GM18909 (cell line): ENCODE results near the gene PAX7.

Experiments used
- ATAC-seq: cut with Tn5 transposase; IDR thresholded peaks from one replicate; pipeline ENCODE4 v1.9.1; 2021; ENCODE audit warnings: mild to moderate bottlenecking; ENCODE audit not compliant: unreplicated experiment, poor library complexity

Gene PAX7

DNA sequence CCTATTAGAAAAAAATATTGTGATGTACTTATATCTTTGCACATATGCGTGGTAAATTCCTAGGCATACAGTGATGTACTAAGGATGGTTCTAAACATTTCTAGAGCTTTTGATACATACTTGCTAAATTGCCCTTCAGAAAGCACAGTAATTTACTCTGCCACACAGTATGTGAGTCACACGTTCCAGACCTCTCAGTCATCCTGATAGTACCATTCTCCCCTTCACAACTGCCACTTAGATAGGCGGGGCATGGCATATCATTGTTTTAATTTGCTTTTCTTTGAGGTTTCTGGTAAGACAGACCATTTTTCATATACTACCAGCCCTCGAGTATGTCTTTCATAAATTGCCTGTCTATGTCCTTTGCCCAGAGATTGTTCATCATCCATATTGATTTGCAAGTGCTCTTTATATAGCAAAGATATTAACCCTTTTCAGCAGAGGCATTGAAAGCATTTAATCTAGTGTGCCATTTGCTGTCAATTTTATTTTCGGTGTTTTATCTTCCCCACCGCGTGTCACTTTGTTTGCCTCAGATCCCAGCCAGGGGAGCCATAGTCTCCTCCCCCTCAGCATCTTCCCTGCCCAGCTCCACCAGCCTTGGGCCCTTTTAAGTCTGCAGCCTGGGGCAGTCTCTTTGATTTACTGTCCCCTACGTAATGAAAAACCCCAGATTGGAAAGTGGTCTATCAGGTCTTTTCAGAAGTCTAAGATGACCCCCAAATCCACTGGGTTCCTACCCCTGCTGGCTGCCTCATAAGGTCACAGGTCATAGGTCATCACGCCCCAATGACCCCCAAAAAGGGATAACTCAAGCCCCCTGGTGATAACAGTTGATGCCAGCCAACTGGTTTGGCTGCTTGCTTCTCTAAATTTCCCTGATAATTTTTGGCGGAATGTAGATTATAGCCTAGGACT is 11.8 kb upstream of the PAX7 start:
- no peak for ATAC-seq

DNA sequence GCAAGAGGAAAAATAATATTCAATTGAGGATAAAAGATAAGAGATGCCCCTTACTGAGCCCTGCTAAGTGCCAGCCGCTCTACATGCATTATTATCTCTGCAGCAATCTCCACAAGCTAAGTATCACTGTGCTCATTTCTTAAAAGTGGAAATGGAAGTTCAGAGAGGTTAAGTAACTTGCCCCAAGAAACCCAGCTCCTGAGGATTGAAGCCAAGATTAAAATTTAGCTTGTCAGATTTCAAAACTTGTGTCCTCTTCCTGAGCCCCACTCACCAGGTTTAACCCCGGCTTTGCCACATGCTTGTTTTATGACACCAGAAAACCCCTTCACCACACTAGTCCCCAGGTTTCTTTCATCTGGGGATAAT is 11.2 kb upstream of the PAX7 start:
- ATAC-seq: no peak

DNA sequence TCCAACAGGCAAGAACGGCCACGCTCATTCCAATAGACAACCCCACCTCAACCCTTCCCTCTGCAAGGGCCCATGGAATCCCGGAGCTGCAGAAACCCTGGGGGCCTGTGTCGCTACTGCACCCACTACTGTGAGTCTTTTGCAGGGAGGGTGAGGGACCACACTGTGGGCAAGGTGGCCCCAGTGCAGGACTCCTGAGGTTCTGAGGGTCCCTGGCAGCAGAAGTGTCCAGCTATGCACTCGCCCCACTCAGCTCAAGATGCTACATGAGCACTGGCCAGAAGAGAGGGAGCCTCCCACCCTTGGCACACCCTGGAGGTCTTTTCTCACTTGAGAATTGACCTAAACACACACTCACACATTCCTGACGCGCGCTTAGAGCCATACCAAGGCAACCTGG is 2.1 kb upstream of the PAX7 start:
- ATAC-seq: no peak

DNA sequence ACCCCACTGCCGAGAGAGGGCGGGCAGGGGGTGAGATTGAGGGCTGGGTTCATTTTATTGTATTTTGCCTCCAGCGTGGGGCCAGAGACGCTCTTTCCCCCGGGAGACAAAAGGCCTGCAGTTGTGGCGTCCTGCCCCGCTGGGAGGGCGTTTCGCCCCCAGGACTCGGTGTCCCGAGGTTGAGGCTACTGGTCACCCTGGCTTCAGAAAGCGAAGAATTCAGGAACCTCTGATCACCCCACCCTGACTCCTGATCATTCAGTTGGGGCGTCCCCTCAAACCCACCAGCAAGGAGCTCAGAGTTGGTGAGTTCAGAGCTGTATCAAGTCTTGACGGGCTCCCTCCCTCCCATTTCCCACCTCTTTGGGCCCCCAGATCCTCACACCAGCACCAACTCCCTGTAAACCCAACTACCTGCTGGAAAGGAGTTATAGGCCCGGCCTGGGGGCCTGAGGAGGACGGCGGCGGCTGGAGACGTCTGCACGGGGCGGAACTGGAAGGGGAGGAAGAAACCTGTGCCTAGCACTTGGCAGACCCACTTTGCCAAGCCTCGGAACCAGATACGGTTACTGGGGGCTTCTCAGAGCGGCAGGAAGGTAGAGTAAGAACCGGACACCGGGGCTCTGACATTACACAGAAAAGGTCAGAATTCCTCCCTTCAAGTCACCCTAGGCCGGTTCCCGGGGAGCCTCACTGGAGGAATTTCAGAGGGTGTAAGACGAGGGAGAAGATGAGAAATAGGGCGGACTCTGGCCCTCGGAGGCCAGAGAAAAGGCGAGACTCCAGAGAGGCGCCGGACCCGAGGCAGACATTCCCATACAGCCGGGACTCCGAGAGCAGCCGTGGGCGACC is 761 bp upstream of the PAX7 start:
- no peak for ATAC-seq

DNA sequence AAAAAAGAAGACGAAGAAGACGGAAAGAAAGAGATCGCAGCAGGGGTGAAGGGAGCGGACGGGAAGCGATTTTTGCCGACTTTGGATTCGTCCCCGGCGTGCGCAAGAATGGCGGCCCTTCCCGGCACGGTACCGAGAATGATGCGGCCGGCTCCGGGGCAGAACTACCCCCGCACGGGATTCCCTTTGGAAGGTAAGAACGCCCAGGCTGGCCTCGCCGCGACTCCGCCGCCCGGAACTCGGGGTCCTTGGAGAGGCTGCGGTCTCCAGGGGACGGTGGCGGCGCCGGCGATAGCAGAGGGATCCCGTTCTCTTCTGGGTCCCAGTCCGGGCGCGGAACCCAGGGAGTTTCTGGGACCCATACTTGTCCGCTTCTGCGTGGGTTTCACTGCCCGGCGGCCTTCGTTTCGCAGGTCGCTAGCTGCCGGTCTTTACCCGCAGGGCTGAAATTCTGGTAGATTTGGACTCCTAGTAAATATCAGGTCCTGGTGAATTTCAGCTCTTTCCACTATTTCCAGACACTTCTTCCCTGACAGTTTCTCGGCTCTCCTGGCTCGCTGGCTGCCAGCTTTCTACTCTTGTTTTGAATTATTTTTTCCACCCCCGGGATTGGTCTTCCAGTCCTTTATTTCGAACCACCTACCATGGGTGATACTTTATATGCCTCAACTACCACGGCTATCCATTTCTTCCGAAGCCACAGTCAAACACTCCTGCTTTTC is 1.0 kb downstream of the PAX7 start:
- no peak for ATAC-seq

DNA sequence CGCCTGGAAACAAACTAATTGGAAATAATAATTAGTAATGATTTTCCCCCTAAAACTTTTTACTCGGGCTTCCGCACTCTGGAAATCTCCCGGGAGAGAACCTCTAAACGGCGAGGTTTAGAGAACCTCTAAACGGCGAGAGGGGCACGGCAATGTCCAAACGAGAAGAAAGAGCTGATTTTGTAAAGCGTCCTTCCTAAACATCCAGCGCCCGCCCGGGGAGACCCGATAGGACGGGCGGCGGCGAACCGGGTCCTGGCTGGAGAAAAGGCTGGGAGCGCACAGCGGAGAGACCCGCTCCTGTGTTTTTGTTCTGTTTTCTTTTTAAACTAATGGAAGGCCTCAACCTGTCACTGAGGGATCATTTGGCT is 1.6 kb downstream of the PAX7 start:
- ATAC-seq: no peak

DNA sequence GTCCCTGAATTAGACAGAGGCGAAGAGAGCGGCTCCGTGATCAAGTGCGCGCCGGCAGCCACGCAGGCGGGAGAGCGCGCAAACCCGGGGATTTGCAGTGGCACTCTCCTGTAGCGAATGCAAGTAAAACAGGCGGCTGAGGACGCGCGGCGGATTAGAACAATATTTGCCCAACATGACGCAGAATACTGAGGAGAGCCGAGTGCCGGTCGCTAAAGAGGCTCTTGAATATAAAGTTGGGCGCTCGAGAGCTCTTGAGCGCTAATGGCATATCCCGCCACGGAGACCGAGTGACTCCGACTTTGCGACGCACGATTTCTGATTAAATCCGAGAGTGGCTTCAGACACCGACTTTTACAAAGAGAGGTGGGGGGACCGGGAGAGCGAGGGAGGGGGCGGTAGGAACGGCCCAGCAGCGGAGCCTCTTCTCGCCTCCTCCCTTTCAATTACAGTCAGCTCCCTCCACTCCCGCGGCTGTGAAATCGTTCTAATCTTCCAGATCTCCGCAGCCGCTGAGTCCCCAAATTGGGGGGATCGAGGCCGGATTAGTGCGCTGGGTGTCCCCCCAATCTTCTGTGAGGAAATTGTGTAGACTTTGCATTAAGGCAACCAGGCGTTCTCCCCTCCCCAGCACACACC is 2.3 kb downstream of the PAX7 start:
- ATAC-seq: no peak

DNA sequence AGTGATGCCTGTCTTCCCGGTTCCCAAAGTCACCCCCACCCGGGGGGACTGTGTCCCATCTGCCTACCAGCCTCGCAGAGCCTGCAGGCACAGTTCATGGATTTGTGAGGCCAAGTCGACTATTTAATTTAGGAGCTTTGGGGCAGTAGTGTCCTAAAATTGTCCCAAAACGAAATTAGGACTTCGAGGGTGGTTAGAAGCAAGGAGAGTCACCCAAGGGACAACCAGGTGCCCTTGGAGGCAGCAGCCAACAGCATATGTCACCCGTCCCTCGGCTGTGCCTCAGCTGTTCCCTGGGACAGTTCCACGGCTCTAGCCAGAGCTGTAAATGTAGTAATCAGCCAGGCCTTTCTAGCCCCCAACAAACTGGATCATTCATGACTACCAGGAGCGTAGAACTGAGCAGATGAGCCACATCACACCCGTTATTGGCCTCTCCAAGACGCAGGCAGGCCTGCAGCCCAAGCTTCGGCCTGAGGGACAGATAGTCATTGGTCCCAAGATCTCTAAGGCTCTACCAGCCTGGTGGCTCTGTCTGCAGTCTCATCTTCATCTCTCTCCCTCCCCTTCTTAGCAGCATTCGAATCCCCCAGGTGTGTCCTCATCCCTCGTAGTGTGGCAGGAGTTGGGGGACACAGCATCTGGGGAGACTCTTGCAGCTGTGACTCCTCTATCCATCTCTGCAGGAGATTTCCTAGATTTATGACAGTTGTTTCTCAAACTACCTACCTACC is 2.9 kb downstream of the PAX7 start:
- ATAC-seq: no peak

DNA sequence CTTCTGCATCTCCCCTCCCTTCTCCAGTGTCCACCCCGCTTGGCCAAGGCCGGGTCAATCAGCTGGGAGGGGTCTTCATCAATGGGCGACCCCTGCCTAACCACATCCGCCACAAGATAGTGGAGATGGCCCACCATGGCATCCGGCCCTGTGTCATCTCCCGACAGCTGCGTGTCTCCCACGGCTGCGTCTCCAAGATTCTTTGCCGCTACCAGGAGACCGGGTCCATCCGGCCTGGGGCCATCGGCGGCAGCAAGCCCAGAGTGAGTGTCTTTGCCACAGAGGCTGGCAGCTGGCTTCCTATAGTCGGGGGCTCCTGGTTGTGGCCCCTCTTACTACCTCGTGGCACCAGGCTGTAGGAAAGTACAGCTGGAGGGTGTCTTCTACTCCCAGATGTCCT is 3.6 kb downstream of the PAX7 start:
- no peak for ATAC-seq

DNA sequence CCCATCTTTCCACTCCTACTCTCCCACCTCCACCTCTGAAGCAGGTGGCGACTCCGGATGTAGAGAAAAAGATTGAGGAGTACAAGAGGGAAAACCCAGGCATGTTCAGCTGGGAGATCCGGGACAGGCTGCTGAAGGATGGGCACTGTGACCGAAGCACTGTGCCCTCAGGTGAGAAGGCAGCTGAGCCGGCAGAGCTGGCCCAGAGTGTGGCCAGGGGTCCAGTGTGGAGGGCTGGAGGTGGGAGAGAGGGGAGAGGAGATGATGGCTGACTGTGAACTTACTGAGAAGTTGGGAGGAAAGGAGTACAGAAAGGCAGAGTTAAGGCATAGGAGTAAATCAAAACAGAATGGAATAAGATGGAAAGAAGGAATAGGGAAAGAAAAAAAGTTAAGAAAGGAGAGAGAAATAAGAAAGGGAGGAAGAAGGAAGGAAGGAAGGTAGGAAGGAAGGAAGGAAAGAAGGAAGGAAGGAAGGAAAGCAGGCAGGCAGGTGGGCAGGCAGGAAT is 4.5 kb downstream of the PAX7 start:
- ATAC-seq: no peak

DNA sequence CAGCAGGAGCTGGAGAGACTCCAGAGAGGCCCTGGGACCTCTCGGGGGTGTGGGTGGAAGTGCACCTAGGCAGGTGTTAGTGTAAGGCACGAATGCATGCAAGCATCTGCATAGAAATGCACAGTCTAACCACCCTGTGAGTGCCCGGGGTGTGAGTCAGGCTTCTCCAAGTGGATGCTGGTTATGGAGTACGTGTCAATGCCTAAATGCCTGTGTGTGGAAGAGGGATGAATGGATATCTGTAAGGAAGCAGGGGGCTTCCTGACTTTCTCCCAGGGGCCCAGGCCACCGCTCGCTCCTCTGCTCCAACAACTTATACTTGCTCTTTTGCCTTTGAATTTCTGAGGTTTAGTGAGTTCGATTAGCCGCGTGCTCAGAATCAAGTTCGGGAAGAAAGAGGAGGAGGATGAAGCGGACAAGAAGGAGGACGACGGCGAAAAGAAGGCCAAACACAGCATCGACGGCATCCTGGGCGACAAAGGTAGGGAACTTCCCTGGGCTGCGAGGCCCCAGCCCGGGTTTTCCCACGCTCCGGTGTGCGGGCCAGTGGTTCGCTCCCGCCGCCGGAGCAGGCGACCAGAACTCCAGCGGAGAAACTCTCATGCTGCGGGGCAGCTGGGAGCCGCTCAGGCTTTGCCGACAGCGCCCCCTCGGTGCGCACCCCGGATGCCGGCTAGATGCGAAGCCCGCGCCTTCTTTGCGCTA is 5.4 kb downstream of the PAX7 start:
- ATAC-seq: no peak

DNA sequence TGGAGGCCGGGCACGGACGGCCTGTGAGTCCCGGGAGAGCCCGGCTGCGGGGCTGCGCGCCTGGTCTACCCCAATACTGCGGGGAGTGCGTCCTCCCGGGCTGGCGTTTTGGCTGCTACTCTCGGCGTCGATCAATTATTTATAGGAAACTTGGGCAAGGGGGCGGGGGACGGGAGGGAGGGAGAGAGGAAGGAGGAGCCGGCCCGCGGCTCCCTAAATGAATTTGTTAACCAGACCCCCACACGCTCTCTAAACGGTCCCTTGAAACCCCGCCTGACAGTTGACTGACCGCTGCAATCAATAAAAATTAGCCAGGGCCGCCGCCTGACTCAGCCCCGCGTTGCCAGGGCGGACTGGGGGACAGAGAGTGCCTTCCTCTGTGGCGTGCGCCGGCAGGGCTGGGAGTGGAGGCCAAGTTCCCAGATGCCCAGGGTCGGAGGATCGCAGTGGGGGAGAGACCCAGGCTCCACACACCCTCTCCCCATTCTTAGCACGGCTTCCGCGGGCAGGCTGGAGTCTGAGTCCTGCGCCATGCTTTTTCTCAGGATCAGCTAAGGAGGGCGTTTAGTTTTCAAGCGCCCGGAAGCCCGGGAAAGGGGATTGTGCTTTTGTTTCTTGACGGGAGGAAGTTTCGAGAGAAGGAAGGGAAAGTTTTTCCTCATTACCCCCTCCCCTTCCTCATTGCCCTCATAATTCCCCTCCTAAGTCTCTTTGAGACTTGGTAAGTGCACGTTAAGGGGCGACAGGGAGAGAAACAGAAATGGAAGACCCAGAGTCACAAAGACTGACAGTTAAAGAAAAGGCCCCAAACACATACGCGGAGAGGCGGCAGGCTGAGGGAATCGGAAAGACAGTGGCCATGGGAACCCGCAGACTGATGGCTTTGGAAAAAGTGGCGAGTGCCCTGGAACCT is 6.2 kb downstream of the PAX7 start:
- no peak for ATAC-seq

DNA sequence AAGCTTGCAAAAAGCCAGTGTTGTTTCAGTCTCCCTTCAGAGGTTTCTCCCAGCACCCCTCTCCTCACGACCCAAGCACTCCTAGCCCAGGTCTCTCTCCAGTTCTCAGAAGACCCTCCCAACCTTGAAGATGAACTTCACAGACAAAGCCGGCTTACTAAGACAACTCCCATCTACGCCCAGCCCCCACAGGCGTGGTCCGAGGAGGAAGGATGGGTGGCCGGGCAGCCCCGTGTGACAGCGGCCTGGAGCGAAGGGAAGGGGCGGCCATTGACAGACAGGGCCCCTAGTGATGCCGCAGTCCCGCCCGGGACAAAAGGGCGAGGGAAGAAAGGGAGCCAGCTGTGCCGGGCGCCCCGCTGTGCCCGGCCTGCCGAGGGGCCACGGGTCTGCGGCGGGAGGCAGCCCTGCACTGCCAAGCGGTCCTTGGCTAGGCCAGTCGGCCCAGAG is 6.9 kb downstream of the PAX7 start:
- ATAC-seq: no peak

DNA sequence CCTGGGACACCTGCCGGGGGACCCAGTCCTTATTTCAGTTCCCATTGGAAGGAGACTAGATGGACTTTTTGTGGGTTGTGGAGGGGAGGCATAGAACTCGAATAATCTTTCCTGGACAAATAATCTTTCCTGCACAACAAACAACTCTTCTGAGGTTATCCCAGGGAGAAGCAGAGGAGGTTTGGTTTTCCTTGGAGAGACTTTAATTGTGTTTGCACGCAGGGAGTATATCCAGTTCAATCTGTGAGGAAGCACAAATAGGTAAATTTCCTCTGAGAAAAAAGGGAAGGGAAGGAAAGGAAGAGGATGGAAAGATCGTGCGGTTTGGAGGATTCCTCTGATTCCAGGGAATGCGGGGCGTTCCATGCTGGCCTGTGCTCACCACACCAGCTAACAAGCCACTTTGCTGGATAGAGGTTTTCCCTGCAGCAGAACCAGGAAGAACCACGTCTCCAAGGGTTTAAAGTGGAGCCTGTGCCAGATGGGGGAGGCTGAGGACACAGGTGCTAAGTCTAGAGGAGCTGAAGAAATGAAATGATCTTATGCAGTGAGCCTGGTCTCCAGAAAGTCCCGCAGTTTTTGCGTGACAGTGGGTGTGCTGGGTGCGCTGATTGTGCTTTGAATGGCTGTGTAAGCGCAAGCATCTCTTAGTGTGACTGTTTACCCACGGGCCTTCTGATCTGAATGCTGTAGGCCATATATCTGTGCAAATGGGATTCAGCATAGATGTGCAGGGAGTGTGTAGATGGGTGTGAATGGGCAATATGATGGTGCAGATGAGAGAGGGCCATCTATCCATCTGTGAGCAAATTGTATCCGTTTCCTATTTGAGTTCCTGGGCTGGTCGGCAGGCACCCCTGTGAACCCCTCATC is 7.6 kb downstream of the PAX7 start:
- ATAC-seq: no peak

DNA sequence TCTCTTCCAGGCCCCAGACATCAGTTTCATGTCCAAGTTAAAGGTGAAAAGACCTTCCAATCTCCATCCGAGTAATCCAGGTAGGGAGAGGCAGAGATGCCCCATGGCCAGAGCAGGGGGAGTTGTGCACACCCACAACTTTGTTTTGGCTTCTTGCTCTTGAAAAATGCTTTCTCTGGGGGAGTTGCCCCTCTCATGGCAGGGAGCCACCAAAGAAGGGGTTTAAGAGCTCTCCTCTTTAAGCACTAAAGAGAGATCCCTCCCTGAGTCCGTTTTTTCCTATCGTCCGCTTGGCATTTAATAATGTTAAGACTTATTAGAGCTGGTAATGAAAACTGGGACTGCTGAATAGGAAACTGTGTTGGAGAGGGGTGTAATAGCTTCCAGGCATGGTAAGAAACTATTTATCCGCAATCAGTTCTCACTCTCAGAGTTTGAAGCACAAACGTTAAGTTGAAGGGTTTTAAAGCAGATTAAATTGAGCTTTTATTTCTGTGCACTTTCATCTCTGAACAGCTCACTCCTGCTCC is 8.3 kb downstream of the PAX7 start:
- no peak for ATAC-seq

DNA sequence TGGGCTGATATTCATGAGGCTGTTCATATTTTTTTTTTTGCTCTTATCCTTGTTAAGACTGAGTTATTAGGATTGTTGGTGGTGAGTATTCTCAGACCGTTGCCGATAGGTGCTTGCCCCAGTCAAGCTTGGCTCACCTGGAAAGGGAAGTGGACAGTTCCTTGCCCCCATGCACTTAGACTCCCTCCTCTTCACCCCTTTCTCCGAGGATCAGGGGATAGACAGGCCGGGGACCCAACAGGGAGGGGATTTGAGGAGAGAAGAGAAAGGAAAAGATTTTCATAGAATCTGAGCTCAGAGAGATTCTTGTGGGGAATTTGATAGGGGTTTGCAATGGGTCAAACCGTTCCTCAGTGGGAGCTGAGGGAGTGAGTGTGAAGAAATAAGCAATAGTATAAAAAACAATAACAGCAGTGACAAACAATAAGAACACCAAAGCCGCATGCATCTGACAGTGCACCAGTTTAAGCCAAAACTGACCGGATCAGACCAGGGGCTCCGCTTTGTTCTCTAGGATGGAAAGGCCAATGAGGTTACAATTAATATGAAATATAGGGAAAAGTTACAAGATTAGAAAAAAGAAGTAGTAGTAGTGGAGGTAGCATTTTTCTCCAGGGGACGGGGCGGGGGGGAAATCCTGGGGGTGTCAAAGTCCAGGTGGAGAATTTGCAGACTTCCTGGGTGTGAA is 8.9 kb downstream of the PAX7 start:
- ATAC-seq: no peak
